K562 treated with DMSO at 1 percent for 48 hours (cell line): ENCODE data around the gene NHLRC2. TPM values are rescaled to one million over a fixed set of nuclear protein-coding genes. Genes with fewer than 3 reads are reported as not detected.

ENCODE experiments used
- total RNA-seq: library from RNA; unstranded; fragments of 300-600 nt; gene quantifications from 2 replicates; pipeline ENCODE4 v1.2.3, GENCODE V29; 2022; ENCODE audit warnings: low replicate concordance; ENCODE audit errors: extremely low read depth

Gene NHLRC2
- total RNA-seq: not detected in 2 replicates

GRCh38 chr10:113854013-113854760, at the start of gene NHLRC2, which contains the start of gene DCLRE1A:
NHLRC2 (plus strand) TSS chr10:113854661; CDS start chr10:113854873, 212 bp downstream.
DCLRE1A (minus strand) TSS chr10:113854082; CDS start chr10:113853182, 900 bp downstream.

Other genes starting within 250 kb of the NHLRC2 start
- gene NRAP, start 190.6 kb upstream of the NHLRC2 start, total RNA-seq: not detected in 2 replicates
- not detected in 2 replicates for gene CASP7, start 174.7 kb upstream of the NHLRC2 start, total RNA-seq
- gene PLEKHS1, start 103.0 kb upstream of the NHLRC2 start, total RNA-seq: not detected in 2 replicates
- not detected in 2 replicates for gene DCLRE1A, start 579 bp upstream of the NHLRC2 start, total RNA-seq
- not detected in 2 replicates for gene ADRB1, start 189.2 kb downstream of the NHLRC2 start, total RNA-seq